ENCODE results near the gene PROM2. TPM values are rescaled to one million over a fixed set of nuclear protein-coding genes. Genes with fewer than 3 reads are reported as not detected.

Gene PROM2
- total and polyA plus RNA-seq, 2 experiments from 2014 or later: 2.1 to 2.2 TPM

- Histone ChIP-seq H3K36me3 (ENCODE audit: insufficient read depth) (no peaks in the 10 kb centered on the region), H3K4me3 (peak overlapping the region; percentile 34; the same call in 1 of the 2 replicates), H4K20me1 (replicated peaks; ENCODE audit: insufficient read depth) (no peaks in the 10 kb centered on the region), H3K27ac (ENCODE audit: low read depth) (no peak overlapping the region), H3F3A (replicated peaks; ENCODE audit: low read depth) (no peaks in the 10 kb centered on the region), H2AFZ (peak overlapping the region; percentile 83; the same call in 1 of the 2 replicates), H3K9me2 (ENCODE audit: insufficient read depth) (no peaks in the 10 kb centered on the region), H3K27me3 (ENCODE audit: insufficient read depth) (no peaks in the 10 kb centered on the region), H3K79me2 (replicated peaks; ENCODE audit: insufficient read depth) (no peaks in the 10 kb centered on the region), H3K4me1 (ENCODE audit: insufficient read depth) (peaks cover 8% of the 10 kb centered on the region), H3K4me2 (peak overlapping the region; percentile 68; the same call in 1 of the 2 replicates)
- no peaks in the 10 kb centered on the region; the same call in 2 of the 3 replicates for H3K36me3 Mint-ChIP-seq (ENCODE audit: low read depth)
- H3K4me1 Mint-ChIP-seq: peaks cover 31% of the 10 kb centered on the region; the same call in 2 of the 3 replicates
- TF ChIP-seq POLR2AphosphoS5 (IDR thresholded peaks at IDR 0.05; ENCODE audit: low read depth) (no peak), CREB1 (CRISPR knock-in tag; IDR thresholded peaks at IDR 0.05; ENCODE audit: low read depth) (no peak), EZH2 (IDR thresholded peaks at IDR 0.05; ENCODE audit: low read depth, unreplicated experiment) (no peak), REST (IDR thresholded peaks at IDR 0.05; ENCODE audit: unreplicated experiment) (no peak), NANOG (IDR thresholded peaks at IDR 0.05; ENCODE audit: borderline replicate concordance) (no peak), CTCF (conservative IDR thresholded peaks at IDR 0.05; ENCODE audit: low read depth in 2 of 2) (no peak)
- H3K27me3 Mint-ChIP-seq (ENCODE audit: insufficient read depth, low read depth, poor library complexity): peaks cover 21% of the 10 kb centered on the region
- no peak for ATAC-seq
- H3K4me3 Mint-ChIP-seq: no peak overlapping the region
- no peak for DNase-seq (ENCODE audit: low spot score)
- no peak overlapping the region for H3K27ac Mint-ChIP-seq
- H3K9me3 Mint-ChIP-seq: no peaks in the 10 kb centered on the region; the same call in 2 of the 3 replicates
Measured at GRCh38 chr2:95273566-95274290, 521 bp upstream of the PROM2 start.

- no peaks in the 10 kb centered on the region for H3K79me2 ChIP-seq (replicated peaks; ENCODE audit: insufficient read depth)
- H3K36me3 ChIP-seq (ENCODE audit: insufficient read depth): no peaks in the 10 kb centered on the region
- Mint-ChIP-seq H3K36me3 (ENCODE audit: low read depth) (no peaks in the 10 kb centered on the region; the same call in 2 of the 3 replicates), H3K27ac (no peak overlapping the region), H3K9me3 (no peaks in the 10 kb centered on the region; the same call in 2 of the 3 replicates), H3K4me1 (peaks cover 31% of the 10 kb centered on the region; the same call in 2 of the 3 replicates), H3K4me3 (no peak overlapping the region), H3K27me3 (ENCODE audit: insufficient read depth, low read depth, poor library complexity) (peaks cover 19% of the 10 kb centered on the region)
- H3K4me1 ChIP-seq (ENCODE audit: insufficient read depth): peaks cover 8% of the 10 kb centered on the region
- ATAC-seq (no peak), DNase-seq (ENCODE audit: low spot score) (no peak)
- H3K27ac ChIP-seq (ENCODE audit: low read depth): no peak overlapping the region
- no peaks in the 10 kb centered on the region for H3K9me2 ChIP-seq (ENCODE audit: insufficient read depth)
- no peaks in the 10 kb centered on the region for H3K27me3 ChIP-seq (ENCODE audit: insufficient read depth)
- H3F3A ChIP-seq (replicated peaks; ENCODE audit: low read depth): no peaks in the 10 kb centered on the region
- H2AFZ ChIP-seq: no peak overlapping the region
- no peak overlapping the region for H3K4me3 ChIP-seq
- no peaks in the 10 kb centered on the region for H4K20me1 ChIP-seq (replicated peaks; ENCODE audit: insufficient read depth)
- TF ChIP-seq ZNF114 (CRISPR knock-in tag; IDR thresholded peaks at IDR 0.05): no peak
- no peak for TF ChIP-seq CREB1 (CRISPR knock-in tag; IDR thresholded peaks at IDR 0.05; ENCODE audit: low read depth)
- TF ChIP-seq ETS1 (IDR thresholded peaks at IDR 0.05): no peak
- no peak for TF ChIP-seq ZNF331 (CRISPR knock-in tag; IDR thresholded peaks at IDR 0.05; ENCODE audit: low read depth)
- TF ChIP-seq CTCF (conservative IDR thresholded peaks at IDR 0.05; ENCODE audit: low read depth in 2 of 2): no peak
- TF ChIP-seq NANOG (IDR thresholded peaks at IDR 0.05; ENCODE audit: borderline replicate concordance): no peak
- TF ChIP-seq POLR2AphosphoS5 (IDR thresholded peaks at IDR 0.05; ENCODE audit: low read depth): no peak
- TF ChIP-seq STAT1 (IDR thresholded peaks at IDR 0.05; ENCODE audit: unreplicated experiment): no peak
- TF ChIP-seq JUNB (IDR thresholded peaks at IDR 0.05; ENCODE audit: unreplicated experiment): no peak
- peak overlapping the region; percentile 68 for H3K4me2 ChIP-seq
Measured at GRCh38 chr2:95275151-95275515, 884 bp downstream of the PROM2 start.

Data from GM23338 (cell line).